ENCODE data around the gene RAX.

Gene RAX

GRCh38 chr18:59228351-59228750 lies 44.9 kb downstream of the RAX start:
- no peaks in the 10 kb centered on the region for H3K9me3 ChIP-seq (ENCODE audit: control insufficient read depth, insufficient read depth, low read depth, low read length)
- H3K4me3 ChIP-seq (ENCODE audit: low read depth, low read length), result no peak overlapping the region
- TF ChIP-seq ZBTB44 (tag by site-specific recombination; IDR thresholded peaks at IDR 0.05) (no peak), ZNF404 (tag by site-specific recombination; IDR thresholded peaks at IDR 0.05) (no peak), ZNF302 (tag by site-specific recombination; IDR thresholded peaks at IDR 0.05; ENCODE audit: low read depth) (no peak), GLIS2 (tag by site-specific recombination; IDR thresholded peaks at IDR 0.05) (no peak), REST (tag by site-specific recombination; IDR thresholded peaks at IDR 0.05) (no peak), ZNF335 (tag by site-specific recombination; conservative IDR thresholded peaks at IDR 0.05) (no peak), ZNF791 (tag by site-specific recombination; IDR thresholded peaks at IDR 0.05) (no peak), ZNF184 (tag by site-specific recombination; IDR thresholded peaks at IDR 0.05) (no peak), GLI2 (tag by site-specific recombination; IDR thresholded peaks at IDR 0.05; ENCODE audit: borderline replicate concordance, low read depth) (no peak)
- peaks cover 3% of the 10 kb centered on the region; the same call in 1 of the 2 replicates for H3K4me1 ChIP-seq (ENCODE audit: control insufficient read depth, insufficient read depth, low read length)
- POLR2A ChIA-PET, result no interaction called here
- no peaks in the 10 kb centered on the region for H3K36me3 ChIP-seq (ENCODE audit: control insufficient read depth in 2 of 2, insufficient read depth in 1 of 2, low read length in 2 of 2)
- CTCF ChIA-PET, result interaction anchor here (0.6 to 4.1 kb wide), 7 partner anchors 17 to 595 kb away, joined by 3 to 26 read pairs (median 5); partner anchors contain the start of gene RAX
- no peak overlapping the region for H3K27ac ChIP-seq (ENCODE audit: extremely low read depth, low read depth, low read length)

- H3K4me3 ChIP-seq (ENCODE audit: low read depth, low read length), result no peak overlapping the region
- no peak overlapping the region for H3K27ac ChIP-seq (ENCODE audit: extremely low read depth, low read depth, low read length)
- no peaks in the 10 kb centered on the region for H3K36me3 ChIP-seq (ENCODE audit: control insufficient read depth in 2 of 2, insufficient read depth in 1 of 2, low read length in 2 of 2)
- peaks cover 2% of the 10 kb centered on the region; the same call in 1 of the 2 replicates for H3K4me1 ChIP-seq (ENCODE audit: control insufficient read depth, insufficient read depth, low read length)
- ChIA-PET CTCF (interaction anchor here (0.7 to 2.5 kb wide), 4 partner anchors 9 to 180 kb away, joined by 3 to 10 read pairs (median 7); no protein-coding TSS in a partner anchor), POLR2A (no interaction called here)
- H3K9me3 ChIP-seq (ENCODE audit: control insufficient read depth, insufficient read depth, low read depth, low read length), result no peaks in the 10 kb centered on the region
- no peak for TF ChIP-seq ZNF302 (tag by site-specific recombination; IDR thresholded peaks at IDR 0.05; ENCODE audit: low read depth)
- TF ChIP-seq ZNF211 (tag by site-specific recombination; IDR thresholded peaks at IDR 0.05; ENCODE audit: low read depth), result no peak
- no peak for TF ChIP-seq ZSCAN16 (tag by site-specific recombination; IDR thresholded peaks at IDR 0.05)
These were observed 50.9 kb downstream of the RAX start for GRCh38 chr18:59222341-59222740.

- ChIA-PET CTCF (interaction anchor here (0.6 to 1.1 kb wide), 4 partner anchors 40 to 1094 kb away, joined by 3 to 6 read pairs (median 3); partner anchors contain the start of gene CCBE1), POLR2A (interaction anchor here (0.6 to 1.0 kb wide), 3 partner anchors 10 to 138 kb away, joined by 3 read pairs; partner anchors contain the start of gene LMAN1)
- Histone ChIP-seq H3K9me3 (ENCODE audit: control insufficient read depth, insufficient read depth, low read depth, low read length) (no peaks in the 10 kb centered on the region), H3K27ac (ENCODE audit: extremely low read depth, low read depth, low read length) (no peak overlapping the region), H3K4me3 (ENCODE audit: low read depth, low read length) (peak overlapping the region; percentile 16), H3K4me1 (ENCODE audit: control insufficient read depth, insufficient read depth, low read length) (peaks cover 2% of the 10 kb centered on the region; the same call in 1 of the 2 replicates), H3K36me3 (ENCODE audit: control insufficient read depth in 2 of 2, insufficient read depth in 1 of 2, low read length in 2 of 2) (no peaks in the 10 kb centered on the region)
- TF ChIP-seq ZBTB26 (tag by site-specific recombination; optimal IDR thresholded peaks at IDR 0.05) (peak; percentile 40), ZNF501 (tag by site-specific recombination; IDR thresholded peaks at IDR 0.05) (no peak), SCRT2 (tag by site-specific recombination; IDR thresholded peaks at IDR 0.05) (peak; percentile 97), ZBTB7A (tag by site-specific recombination; IDR thresholded peaks at IDR 0.05; ENCODE audit: low read depth) (no peak), ZSCAN4 (tag by site-specific recombination; IDR thresholded peaks at IDR 0.05) (peak; percentile 92), ZIC2 (tag by site-specific recombination; IDR thresholded peaks at IDR 0.05) (peak; percentile 65), ZBTB8A (tag by site-specific recombination; IDR thresholded peaks at IDR 0.05) (0 out of 2 replicates have a peak, but pooled peaks have one; percentile 29), WT1 (tag by site-specific recombination; IDR thresholded peaks at IDR 0.05) (no peak), PRDM1 (tag by site-specific recombination; IDR thresholded peaks at IDR 0.05) (peak; percentile 61), ZNF223 (tag by site-specific recombination; IDR thresholded peaks at IDR 0.05) (no peak), KLF1 (tag by site-specific recombination; IDR thresholded peaks at IDR 0.05) (peak; percentile 19; the same call in 1 of the 2 replicates)
These were observed 52.2 kb downstream of the RAX start for GRCh38 chr18:59220784-59221765.

All from HEK293 (cell line).